MM.1S (cell line): Measurements from ENCODE around the gene ZRANB1.

Experiments
- DNase-seq: peaks from one replicate; pipeline ENCODE4 v3.0.0-alpha.2; 2015
- H2AFZ ChIP-seq: fragments of 300-600 bp; sonication (generic); 2 replicates; pipeline ENCODE4 v1.6.0; 2016; ENCODE audit warnings: antibody characterized with exemption, low read length
- H3F3A ChIP-seq: fragments of 300-600 bp; sonication (generic); 2 replicates; pipeline ENCODE4 v1.6.1; 2016; ENCODE audit warnings: mild to moderate bottlenecking, antibody characterized with exemption, low read length, moderate library complexity, mixed read lengths; ENCODE audit not compliant: insufficient read depth
- H3K27ac ChIP-seq: fragments of 300-600 bp; sonication (generic); 2 replicates; pipeline ENCODE4 v1.5.1; 2016; ENCODE audit warnings: mild to moderate bottlenecking, low read length
- H3K27me3 ChIP-seq: fragments of 300-600 bp; sonication (generic); replicated peaks from 2 replicates; pipeline ENCODE4 v1.6.0; 2016; ENCODE audit warnings: low read length; ENCODE audit not compliant: insufficient read depth
- H3K36me3 ChIP-seq: fragments of 300-600 bp; sonication (generic); replicated peaks from 2 replicates; pipeline ENCODE4 v1.6.1; 2016; ENCODE audit warnings: mild to moderate bottlenecking, low read length, mixed read lengths; ENCODE audit not compliant: insufficient read depth
- H3K4me1 ChIP-seq: fragments of 300-600 bp; sonication (generic); 2 replicates; pipeline ENCODE4 v1.6.1; 2016; ENCODE audit warnings: low read length, mixed read lengths
- H3K4me2 ChIP-seq: fragments of 300-600 bp; sonication (generic); 2 replicates; pipeline ENCODE4 v1.6.0; 2016; ENCODE audit warnings: low read depth, low read length
- H3K4me3 ChIP-seq: fragments of 300-600 bp; sonication (generic); 2 replicates; pipeline ENCODE4 v1.5.1; 2016; ENCODE audit warnings: low read length, mixed read lengths
- H3K79me2 ChIP-seq: fragments of 300-600 bp; sonication (generic); 2 replicates; pipeline ENCODE4 v1.6.1; 2016; ENCODE audit warnings: mixed run types, low read length, mixed read lengths
- H3K9ac ChIP-seq: fragments of 300-600 bp; sonication (generic); 2 replicates; pipeline ENCODE4 v1.6.1; 2016; ENCODE audit warnings: low read length, mixed read lengths
- H3K9me2 ChIP-seq: fragments of 300-600 bp; sonication (generic); replicated peaks from 2 replicates; pipeline ENCODE4 v1.6.1; 2016; ENCODE audit warnings: mild to moderate bottlenecking, low read length, mixed read lengths; ENCODE audit not compliant: insufficient read depth
- H3K9me3 ChIP-seq: fragments of 300-600 bp; sonication (generic); replicated peaks from 2 replicates; pipeline ENCODE4 v1.6.1; 2016; ENCODE audit warnings: mild to moderate bottlenecking, low read length, mixed read lengths; ENCODE audit not compliant: insufficient read depth
- H4K20me1 ChIP-seq: fragments of 300-600 bp; sonication (generic); 2 replicates; pipeline ENCODE4 v1.6.1; 2016; ENCODE audit warnings: mild to moderate bottlenecking, low read length, moderate library complexity, mixed read lengths; ENCODE audit not compliant: insufficient read depth
- EZH2 ChIP-seq: fragments of 300-600 bp; sonication (generic); optimal IDR thresholded peaks from 2 replicates; pipeline ENCODE3; 2017; ENCODE audit warnings: low read depth, mild to moderate bottlenecking, antibody characterized with exemption, low read length, mixed read lengths
- EZH2phosphoT487 ChIP-seq: fragments of 300-600 bp; sonication (generic); IDR thresholded peaks from 2 replicates; pipeline ENCODE4 v1.6.1; 2018; ENCODE audit warnings: antibody characterized with exemption, low read length
- TF ChIP-seq, protein P1 (sequence below): fragments of 300-600 bp; sonication (generic); IDR thresholded peaks from 2 replicates; pipeline ENCODE4 v1.5.1; 2016; ENCODE audit warnings: antibody characterized with exemption, low read length, mixed read lengths

ZRANB1 gene

GRCh38 chr10:125015356-125015944 is 73.5 kb downstream of the ZRANB1 start:
- Histone ChIP-seq H3K27me3 (peaks cover 96% of the 10 kb centered on the region), H2AFZ (no peak overlapping the region), H3K4me3 (no peak overlapping the region), H4K20me1 (no peaks in the 10 kb centered on the region), H3K9me2 (no peaks in the 10 kb centered on the region), H3K9me3 (no peaks in the 10 kb centered on the region), H3K9ac (no peak overlapping the region), H3K36me3 (no peaks in the 10 kb centered on the region), H3K79me2 (no peaks in the 10 kb centered on the region), H3K27ac (no peak overlapping the region), H3F3A (no peaks in the 10 kb centered on the region), H3K4me1 (no peaks in the 10 kb centered on the region), H3K4me2 (no peak overlapping the region)
- TF ChIP-seq, protein P1, sequence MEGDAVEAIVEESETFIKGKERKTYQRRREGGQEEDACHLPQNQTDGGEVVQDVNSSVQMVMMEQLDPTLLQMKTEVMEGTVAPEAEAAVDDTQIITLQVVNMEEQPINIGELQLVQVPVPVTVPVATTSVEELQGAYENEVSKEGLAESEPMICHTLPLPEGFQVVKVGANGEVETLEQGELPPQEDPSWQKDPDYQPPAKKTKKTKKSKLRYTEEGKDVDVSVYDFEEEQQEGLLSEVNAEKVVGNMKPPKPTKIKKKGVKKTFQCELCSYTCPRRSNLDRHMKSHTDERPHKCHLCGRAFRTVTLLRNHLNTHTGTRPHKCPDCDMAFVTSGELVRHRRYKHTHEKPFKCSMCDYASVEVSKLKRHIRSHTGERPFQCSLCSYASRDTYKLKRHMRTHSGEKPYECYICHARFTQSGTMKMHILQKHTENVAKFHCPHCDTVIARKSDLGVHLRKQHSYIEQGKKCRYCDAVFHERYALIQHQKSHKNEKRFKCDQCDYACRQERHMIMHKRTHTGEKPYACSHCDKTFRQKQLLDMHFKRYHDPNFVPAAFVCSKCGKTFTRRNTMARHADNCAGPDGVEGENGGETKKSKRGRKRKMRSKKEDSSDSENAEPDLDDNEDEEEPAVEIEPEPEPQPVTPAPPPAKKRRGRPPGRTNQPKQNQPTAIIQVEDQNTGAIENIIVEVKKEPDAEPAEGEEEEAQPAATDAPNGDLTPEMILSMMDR, result no peak
- TF ChIP-seq EZH2, result no peak
- TF ChIP-seq EZH2phosphoT487, result no peak
- DNase-seq, result no peak

DNA sequence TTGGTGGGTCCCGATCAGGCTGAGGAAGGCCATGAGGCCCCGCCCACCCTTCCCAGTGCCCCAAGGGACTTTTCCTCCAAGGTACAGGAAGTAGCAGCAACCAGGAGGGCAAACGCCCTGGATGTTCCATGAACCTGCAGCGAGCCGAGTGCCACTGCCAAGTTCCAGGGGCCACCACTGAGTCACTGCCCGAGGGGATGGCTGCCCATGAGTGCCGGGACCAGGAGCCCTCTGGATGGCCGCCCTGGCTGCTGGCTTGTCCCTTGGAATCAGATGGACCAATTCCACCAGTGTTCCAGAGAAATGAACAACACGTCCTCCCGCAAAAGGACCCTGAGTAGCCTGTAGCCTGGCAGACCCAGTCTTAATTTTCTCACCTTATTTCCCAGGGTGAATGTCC is 74.2 kb downstream of the ZRANB1 start:
- Histone ChIP-seq H3K9me2 (no peaks in the 10 kb centered on the region), H3K4me1 (no peaks in the 10 kb centered on the region), H3K9ac (no peak overlapping the region), H3K4me2 (no peak overlapping the region), H2AFZ (no peak overlapping the region), H3K9me3 (no peaks in the 10 kb centered on the region), H3K27ac (no peak overlapping the region), H3K79me2 (no peaks in the 10 kb centered on the region), H3K4me3 (no peak overlapping the region), H3F3A (no peaks in the 10 kb centered on the region), H4K20me1 (no peaks in the 10 kb centered on the region), H3K36me3 (no peaks in the 10 kb centered on the region), H3K27me3 (peaks cover 96% of the 10 kb centered on the region)
- no peak for DNase-seq
- TF ChIP-seq EZH2phosphoT487 (no peak), EZH2 (no peak)
- TF ChIP-seq, protein P1, result no peak

DNA sequence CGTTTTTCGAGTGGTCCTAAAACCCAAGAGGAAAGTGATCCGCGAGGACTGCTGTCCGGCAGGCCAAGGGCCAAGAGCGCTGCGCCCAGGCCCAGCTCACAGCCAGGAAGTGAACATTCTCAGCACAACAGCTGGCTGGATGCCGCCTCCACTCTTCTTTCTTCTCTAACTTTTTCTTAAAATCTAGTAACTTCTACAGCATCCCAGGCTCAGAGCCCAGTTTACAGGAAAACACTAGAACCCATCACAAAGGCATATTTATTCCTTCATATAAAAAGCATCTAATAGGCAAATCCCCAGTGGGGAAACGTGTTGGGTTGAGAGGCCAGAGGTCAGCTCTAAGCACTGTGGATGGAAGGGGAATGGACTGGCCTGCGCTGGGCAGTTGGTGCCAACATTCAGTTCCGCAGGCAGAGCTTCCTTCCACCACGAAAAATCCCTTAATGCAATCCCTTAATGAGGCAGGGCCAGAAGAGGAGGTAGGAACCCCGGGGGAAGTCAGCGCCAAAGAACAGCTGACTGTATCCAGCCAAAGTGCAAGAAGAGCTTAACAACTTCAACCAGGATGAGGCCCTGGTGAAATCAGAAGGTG is 74.8 kb downstream of the ZRANB1 start:
- peaks cover 96% of the 10 kb centered on the region for H3K27me3 ChIP-seq
- no peak for DNase-seq

More for the DNA sequence above, 74.8 kb downstream of the ZRANB1 start:
- Histone ChIP-seq H3F3A (no peaks in the 10 kb centered on the region), H2AFZ (no peak overlapping the region), H3K4me3 (no peak overlapping the region), H3K9me3 (no peaks in the 10 kb centered on the region), H3K36me3 (no peaks in the 10 kb centered on the region), H3K4me1 (no peaks in the 10 kb centered on the region), H3K9me2 (no peaks in the 10 kb centered on the region), H3K4me2 (no peak overlapping the region), H3K27ac (no peak overlapping the region), H4K20me1 (no peaks in the 10 kb centered on the region), H3K9ac (no peak overlapping the region), H3K79me2 (no peaks in the 10 kb centered on the region)
- no peak for TF ChIP-seq EZH2phosphoT487
